HG02973 (cell line): ENCODE data around the gene TERC.
"Not testable (repeated sequence)": the region's sequence is repeated elsewhere in the genome, so short reads cannot be mapped to it uniquely, and the experiment has no call there.

ENCODE experiments used
- ATAC-seq: cut with Tn5 transposase; IDR thresholded peaks from one replicate; pipeline ENCODE4 v1.9.1; 2021; ENCODE audit warnings: moderate library complexity; ENCODE audit not compliant: unreplicated experiment

Gene TERC

DNA sequence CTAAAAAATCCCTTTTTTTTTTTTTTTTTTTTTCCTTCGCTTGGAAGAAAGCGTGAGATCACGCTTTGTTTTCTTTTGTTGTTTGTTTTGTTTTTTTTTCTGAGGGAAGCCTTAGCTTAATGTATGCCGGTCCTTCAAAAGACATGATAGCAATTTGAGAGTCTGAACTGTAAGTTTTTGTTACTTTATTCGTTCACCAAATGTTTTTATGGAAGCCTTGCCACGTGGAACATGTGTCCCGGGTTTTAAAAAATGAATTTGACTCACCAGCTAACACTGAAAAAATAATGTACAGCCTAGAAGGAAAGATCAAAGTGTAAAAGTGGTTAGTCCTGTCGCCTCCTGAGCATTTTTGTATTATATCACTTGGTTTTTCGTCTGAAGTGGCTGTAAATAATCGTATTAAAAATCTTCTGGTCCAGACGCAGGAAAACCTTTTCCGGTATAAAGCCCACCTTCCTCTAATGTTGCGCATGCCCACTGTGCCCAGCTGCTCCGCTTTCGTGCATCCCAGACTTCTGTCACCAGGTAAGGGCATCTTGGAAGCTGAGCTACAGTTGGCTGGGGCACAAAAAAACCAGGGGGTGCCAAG lies 7.5 kb upstream of the TERC start:
- peak; percentile 8 for ATAC-seq

DNA sequence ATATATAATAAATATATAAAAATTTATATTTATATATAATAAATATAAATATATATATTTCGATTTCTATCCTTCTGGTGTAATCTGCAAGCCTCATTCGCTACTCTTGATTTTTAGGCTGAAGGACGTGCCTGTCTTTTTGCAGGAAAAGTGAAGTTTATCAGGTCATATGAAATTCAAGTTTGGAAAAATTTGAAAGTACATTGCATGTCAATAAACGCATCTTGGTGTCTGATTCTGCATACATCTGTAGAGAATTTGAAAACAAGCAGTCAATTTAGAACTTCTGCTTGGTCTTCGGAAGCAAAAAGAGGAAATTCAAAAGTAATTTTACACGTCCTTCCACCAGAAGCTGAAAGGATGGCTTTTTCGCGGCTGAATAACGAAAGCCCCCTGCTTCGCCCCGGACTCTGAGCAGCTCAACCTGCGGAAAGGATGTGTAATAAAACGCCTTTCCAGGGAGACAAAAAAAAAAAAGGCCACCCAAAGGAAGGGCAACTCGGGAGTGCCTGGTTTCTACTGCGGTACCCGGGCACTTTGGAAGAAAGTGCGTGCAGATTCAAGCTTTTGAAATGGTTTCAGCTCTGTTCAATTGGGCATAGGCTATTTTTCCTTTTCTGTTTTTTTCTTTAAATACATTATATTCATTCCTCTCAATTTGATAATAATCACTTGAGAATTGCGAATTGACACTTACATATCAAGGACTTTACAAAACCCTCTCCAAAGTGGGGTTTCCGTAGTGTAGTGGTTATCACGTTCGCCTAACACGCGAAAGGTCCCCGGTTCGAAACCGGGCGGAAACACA lies 6.8 kb upstream of the TERC start:
- ATAC-seq, result no peak

DNA sequence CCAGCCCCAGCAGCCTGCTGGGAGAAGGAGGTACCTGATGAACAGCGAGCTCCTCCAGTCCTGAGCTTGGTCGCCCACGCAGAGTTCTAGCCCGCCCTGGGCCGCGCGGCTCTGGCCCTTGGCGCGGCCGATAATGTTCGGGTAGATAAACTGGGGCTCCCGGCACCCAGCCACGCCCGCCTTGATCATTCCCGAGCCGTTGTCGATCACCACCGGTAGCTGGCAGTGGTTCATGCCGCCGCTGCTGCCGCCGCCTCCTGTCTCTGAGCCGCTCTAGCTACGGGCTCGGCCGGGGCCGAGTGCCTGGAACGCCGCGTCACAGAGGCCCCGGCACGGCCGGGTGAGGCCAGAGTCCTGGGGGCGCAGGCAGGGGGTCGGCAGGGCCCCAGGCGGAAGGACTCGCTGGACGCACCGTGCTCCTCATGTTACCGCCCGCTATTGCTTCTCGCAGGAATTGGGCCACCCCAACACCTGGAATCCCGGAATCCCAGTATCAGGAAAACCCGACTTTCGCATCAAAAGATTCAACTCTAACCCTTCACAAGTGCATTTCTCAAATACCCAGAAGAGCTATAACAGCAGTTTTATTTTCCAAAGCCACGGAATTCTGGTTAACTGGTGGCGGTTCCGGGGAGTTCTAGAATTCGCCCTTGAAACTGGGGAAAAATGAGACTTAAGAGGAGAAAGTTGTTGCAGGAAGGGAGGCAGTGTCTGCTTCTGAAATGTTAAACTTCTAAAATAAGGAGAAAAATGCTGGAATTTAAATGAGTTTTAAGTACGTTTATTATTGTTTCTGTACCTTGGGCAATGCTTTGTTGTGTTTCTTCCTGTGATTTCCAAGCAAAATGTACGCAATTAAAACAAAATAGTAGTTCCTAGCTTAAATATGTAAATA lies 4.7 kb upstream of the TERC start, which contains the start of gene ACTRT3:
Gene ACTRT3, minus strand, starts transcription at position 275 of the 895 bp plus-strand sequence. Its CDS starts 41 bp downstream, at position 234.
- peak; percentile 20 for ATAC-seq

DNA sequence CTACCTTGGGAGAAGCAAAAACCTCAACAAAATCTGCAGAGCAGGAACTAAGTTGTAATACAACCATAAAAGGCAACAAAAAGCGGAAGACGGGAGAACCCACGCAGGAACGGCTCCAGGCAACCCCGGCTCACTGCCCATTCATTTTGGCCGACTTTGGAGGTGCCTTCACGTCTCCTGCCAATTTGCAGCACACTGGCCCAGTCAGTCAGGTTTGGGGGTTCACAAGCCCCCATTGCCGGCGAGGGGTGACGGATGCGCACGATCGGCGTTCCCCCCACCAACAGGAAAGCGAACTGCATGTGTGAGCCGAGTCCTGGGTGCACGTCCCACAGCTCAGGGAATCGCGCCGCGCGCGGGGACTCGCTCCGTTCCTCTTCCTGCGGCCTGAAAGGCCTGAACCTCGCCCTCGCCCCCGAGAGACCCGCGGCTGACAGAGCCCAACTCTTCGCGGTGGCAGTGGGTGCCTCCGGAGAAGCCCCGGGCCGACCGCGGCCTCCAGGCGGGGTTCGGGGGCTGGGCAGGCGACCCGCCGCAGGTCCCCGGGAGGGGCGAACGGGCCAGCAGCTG lies 463 bp downstream of the TERC start:
- peak; percentile 25 for ATAC-seq

DNA sequence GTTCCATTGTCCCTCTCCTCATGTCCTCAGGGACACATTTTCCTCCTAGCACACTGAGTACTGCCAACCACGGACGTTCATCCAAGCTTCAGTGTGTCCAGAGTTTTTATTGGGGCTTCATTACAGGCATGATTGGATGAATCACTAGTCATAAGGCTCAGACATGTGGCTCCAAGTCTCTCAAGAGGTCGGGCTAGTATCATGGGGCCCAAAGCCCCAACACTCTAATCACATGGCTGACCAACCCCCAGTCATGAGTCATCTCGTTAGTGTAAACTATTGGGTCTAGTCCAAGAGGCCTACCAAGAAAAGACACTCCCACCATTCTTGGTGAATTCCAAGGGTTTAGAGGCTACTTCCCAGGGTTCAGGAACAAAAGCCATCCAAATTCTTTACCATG lies 4.4 kb downstream of the TERC start:
- no peak for ATAC-seq

DNA sequence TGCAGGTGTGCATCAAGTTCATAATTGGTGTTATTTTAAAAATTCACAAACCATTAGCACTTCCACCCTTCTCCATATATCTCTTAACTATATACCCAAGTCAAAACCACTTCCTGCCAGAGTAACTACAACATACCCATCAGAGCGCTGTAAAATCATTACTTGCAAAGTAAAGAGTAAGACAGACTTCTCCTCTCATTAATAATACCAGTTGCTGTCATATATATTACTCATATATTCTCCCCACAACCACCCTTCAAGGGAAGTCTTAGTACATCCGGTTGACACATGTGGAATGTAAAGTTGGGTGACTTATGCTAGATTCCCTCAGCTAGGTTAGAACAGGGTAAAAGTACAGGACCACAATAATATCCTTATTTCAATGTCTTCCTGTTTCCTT lies 5.6 kb downstream of the TERC start:
- peak; percentile 45 for ATAC-seq

DNA sequence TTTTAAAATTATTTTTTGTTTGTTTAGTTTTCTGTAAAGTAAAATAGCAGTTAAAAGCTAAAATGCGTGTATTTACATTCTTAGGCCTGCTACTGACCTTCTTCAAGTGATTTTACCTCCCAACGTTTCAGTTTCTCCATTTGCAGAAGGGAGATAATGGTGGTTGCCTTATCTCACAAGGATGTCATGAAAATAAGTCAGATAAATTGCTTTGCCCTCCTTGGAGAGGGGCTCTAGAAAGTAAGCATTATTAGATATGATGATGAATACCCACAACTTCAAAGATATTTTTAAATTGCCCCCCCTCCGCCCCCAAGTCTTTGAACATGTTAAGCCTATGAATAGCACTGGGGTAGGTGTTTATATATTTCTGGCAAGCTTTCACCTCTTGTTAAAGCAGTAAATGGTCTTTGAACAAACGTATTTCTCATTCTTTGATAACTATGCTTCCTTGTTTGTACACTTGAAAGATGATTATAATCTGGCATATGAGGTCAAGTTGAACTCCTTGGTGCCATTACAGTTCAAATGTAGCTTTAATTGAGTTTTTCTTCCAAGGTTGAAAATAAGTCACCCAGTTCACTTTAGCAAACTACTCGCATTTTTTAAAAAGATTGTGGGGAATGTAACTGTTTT lies 6.4 kb downstream of the TERC start:
- ATAC-seq, result no peak

DNA sequence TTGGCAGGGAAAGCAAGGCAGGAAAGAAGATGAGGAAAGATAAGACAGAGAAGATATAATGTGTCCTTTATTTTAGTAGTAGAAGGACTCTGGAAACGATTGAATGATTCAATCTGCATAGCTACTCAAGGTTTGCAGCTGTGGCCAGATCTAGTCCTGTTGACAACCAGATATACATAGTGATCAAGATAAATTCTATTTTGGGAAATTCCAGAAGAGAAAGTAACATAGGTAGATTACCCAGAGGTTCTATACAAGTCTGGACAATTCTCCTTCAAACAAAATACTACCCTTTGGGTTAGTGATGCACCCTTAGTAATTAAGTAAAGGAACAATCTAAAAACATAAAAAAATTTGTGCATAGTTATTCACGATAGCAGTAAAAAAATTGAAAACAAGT lies 9.4 kb downstream of the TERC start:
- no peak for ATAC-seq

DNA sequence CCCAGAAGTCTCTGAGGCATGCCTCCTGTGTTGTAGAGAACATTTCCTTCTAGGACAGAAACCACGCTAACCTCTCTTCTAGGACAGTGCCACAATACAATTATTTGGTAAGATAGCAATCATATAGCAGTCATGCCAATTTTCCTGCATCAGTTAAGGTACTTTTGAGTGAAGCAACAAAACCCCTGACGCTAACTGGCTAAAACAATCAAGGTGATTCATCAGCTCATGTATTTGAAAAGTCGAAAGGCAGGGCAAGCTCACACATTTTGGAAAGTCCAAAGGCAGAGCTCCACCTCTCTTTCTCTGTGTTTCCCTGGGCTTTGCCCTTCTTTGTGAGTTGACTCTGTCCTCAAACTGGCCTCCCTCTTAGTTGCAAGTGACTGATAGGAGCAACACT lies 10.1 kb downstream of the TERC start:
- ATAC-seq, result no peak

DNA sequence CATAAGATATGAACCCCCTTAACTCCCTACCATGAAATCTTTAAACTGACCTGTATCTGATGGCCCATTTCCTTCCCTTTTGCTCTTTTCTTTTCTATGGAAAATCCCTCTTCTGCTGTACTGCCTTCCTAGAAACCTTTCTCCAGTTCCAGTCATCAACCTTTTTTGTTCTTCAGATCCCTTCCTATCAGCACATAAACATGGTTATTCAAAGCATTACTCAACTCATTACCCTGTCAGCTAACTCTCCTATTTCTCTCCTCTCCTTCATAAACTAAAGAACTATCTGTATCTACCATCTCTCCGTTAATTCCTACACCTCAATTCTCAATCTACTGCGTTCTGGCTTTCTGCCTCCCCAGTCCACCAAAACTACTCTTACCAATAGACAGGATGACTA lies 13.0 kb downstream of the TERC start:
- no peak for ATAC-seq

DNA sequence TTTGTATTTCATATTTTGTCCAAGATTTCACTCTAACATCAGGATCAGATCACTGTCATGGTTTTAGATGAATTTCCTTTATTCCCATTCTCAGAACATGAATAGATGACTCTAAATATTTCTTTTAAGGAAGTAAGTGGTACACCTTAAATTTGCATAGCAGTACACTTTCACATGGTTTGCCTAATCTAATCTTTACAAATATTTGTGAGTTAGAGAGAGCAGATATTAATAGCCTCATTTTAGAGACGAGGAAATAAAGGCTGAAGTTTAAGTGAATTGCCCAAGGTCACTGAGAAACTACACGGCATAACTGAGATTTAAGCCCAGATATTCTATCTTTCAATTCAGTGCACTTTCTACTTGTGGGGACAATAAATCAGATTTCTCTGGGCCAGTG lies 14.2 kb downstream of the TERC start:
- no peak for ATAC-seq

DNA sequence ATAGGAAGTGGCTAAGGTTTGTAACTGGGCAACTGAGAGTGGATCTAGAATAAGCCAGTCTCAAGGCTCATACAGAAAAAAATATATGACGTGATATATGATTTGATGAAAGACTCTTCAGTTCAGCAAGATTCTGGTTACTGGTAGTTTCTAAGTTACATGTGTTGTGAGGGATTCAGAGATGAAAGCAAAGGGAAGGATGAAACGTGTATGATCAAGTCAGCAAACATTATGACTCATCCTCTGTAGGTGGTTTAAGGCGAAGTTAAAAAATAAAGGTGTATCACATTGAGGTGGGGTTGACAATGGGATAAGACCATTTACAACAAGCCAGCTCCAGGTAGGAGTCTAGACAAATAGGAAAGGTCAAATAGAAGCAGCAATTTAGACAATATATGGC lies 16.2 kb downstream of the TERC start:
- ATAC-seq, result no peak

DNA sequence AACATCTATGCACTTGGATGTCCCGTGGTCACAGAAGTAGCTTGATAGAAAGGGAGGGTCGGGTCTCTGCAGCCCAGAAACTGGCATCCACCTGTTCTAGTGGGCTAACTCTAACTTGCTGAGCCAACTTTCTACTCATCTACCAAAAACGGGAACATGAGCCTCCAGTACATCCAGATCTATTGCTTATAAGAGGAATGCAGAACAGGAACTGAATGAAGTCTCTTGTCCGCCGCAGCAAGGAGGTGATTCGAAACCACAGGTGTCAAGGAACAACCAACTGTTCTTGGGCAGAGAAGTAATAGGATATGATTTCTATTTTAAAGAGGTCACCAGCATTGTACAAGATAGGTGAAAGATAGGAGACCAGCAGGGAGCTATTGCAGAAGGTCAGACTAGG lies 17.9 kb downstream of the TERC start:
- no peak for ATAC-seq

DNA sequence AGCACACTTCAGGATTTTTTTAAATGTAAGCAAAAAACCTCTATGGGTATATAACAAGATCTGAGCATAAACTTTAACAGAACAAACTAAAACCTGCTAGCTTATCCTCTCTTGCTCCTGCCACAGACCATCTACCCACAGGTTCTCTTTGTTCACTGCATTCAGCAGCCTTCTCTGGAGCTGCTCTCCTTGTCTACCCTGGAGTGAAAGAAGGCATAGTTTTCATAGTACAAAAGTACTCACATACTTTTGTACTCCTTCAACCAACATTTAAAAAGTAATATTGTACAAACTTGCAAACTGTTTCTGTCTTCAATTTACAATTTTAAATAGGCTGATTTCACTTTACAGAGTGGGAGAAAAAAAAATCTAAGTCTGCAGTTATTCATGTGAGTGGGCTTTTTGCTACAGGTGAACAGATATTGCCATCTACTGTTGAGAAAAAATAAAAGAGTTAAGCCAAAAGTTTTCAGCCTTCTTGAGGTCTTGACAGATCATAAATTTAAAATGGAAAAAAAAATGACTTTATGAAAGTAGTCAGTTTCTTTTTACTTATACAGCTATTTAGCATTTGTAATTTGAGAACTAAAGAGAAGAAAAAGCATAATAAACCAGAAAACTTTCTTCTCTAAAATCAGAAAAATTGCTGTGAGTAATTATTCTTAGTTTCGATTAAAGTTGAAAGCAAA lies 20.4 kb downstream of the TERC start:
- ATAC-seq, result no peak

DNA sequence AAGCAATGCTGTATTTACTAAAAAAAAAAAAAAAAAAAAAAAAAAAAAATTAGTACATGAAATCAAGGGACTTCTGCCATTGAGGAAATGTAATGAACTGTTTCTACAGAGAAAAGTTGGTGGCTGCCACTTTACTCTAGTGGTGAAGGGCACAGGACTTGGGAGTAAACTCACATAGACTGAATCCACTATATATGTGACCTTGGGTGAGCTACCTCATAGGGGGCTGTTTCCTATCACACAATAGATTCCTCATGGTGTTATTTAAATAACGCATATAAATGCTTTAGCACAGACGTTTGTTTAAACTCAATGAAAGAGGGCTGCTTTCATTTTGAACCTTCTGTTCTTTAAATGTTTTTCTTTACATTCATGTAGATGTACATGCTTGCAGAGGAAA lies 25.8 kb downstream of the TERC start:
- ATAC-seq, result no peak

DNA sequence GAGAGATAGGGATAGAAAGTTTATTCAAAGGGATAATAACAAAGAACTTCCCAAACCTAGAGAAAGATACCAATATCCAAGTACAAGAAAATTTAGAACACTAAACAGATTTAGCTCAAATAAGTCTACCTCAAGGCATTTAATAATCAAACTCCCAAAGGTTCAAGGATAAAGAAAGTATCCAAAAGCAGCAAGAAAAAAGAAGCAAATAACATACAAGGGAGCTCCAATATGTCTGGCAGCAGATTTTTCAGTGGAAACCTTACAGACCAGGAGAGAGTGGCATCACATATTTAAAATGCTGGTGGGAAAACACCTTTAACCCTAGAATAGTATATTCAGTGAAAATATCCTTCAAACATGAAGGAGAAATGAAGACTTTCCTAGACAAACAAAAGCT lies 33.0 kb downstream of the TERC start:
- not testable (repeated sequence) for ATAC-seq

DNA sequence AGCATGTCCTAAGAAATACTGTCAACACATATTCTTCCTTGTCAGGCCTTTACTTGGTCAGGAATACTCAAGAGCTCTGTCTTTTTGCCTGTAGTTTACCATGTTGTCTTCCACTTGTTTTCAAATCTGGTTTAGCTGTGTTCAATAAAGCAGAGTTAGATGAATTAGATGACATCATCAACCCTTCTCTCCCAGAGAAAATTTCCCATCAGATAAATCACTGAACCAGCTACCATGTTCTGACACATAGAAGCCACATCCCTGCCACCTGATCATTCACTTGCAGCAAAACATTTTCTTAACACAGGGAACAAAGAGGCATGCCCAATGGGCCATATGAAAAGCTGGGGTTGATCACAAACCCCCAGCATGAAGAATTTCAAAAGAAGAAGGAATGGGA lies 42.1 kb downstream of the TERC start:
- ATAC-seq, result no peak

DNA sequence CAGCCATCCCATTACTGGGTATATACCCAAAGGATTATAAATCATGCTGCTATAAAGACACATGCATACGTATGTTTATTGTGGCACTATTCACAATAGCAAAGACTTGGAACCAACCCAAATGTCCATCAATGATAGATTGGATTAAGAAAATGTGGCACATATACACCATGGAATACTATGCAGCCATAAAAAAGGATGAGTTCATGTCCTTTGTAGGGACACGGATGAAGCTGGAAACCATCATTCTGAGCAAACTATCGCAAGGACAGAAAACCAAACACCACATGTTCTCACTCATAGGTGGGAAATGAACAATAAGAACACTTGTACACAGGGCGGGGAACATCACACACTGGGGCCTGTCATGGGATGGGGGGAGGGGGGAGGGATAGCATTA lies 46.4 kb downstream of the TERC start:
- ATAC-seq, result not testable (repeated sequence)
